Measurements from ENCODE around the gene TBC1D7.

GRCh38 chr6:13360671-13361540, 32.6 kb upstream of the TBC1D7 start:
- TF ChIP-seq, protein P1, sequence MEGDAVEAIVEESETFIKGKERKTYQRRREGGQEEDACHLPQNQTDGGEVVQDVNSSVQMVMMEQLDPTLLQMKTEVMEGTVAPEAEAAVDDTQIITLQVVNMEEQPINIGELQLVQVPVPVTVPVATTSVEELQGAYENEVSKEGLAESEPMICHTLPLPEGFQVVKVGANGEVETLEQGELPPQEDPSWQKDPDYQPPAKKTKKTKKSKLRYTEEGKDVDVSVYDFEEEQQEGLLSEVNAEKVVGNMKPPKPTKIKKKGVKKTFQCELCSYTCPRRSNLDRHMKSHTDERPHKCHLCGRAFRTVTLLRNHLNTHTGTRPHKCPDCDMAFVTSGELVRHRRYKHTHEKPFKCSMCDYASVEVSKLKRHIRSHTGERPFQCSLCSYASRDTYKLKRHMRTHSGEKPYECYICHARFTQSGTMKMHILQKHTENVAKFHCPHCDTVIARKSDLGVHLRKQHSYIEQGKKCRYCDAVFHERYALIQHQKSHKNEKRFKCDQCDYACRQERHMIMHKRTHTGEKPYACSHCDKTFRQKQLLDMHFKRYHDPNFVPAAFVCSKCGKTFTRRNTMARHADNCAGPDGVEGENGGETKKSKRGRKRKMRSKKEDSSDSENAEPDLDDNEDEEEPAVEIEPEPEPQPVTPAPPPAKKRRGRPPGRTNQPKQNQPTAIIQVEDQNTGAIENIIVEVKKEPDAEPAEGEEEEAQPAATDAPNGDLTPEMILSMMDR (IDR thresholded peaks at IDR 0.05) = no peak
- TF ChIP-seq POLR2A (IDR thresholded peaks at IDR 0.05) = no peak

All from thyroid gland (tissue), 4 donors.